Measurements from ENCODE around the gene NAA40. TPM values are rescaled to one million over a fixed set of nuclear protein-coding genes. Genes with fewer than 3 reads are reported as not detected.
A peak's percentile ranks its signal among the peaks of the same experiment; 100 is the strongest.
"Not testable (repeated sequence)": the region's sequence is repeated elsewhere in the genome, so short reads cannot be mapped to it uniquely, and the experiment has no call there.

The NAA40 gene
- total and polyA plus RNA-seq, 2 donors = 8.2 to 13.6 TPM

- H3K27ac ChIP-seq (ENCODE audit: low read depth) = no peak overlapping the region
- 5% methylated on average over 26 of the region's 26 CpGs for WGBS
- no peak for DNase-seq (ENCODE audit: extremely low spot score)
Observed at GRCh38 chr11:63939397-63939891, 642 bp downstream of the NAA40 start.

GRCh38 chr11:63940786-63941185 lies 2.0 kb downstream of the NAA40 start:
- Histone ChIP-seq H3K4me3 (ENCODE audit: low read depth, low read length) (no peak overlapping the region), H3K4me1 (ENCODE audit: insufficient read depth) (no peaks in the 10 kb centered on the region), H3K27ac (ENCODE audit: low read depth) (no peak overlapping the region), H3K36me3 (ENCODE audit: insufficient read depth) (no peaks in the 10 kb centered on the region)
- no peak for DNase-seq (ENCODE audit: extremely low spot score)
- WGBS = 85% methylated on average over 6 of the region's 6 CpGs

More at GRCh38 chr11:63939397-63939891, 642 bp downstream of the NAA40 start:
- H3K4me3 ChIP-seq (ENCODE audit: low read depth, low read length) = peak overlapping the region; percentile 70
- H3K4me1 ChIP-seq (ENCODE audit: insufficient read depth) = no peaks in the 10 kb centered on the region
- no peaks in the 10 kb centered on the region for H3K36me3 ChIP-seq (ENCODE audit: insufficient read depth)

GRCh38 chr11:63941901-63942300 lies 3.1 kb downstream of the NAA40 start:
- H3K4me3 ChIP-seq (ENCODE audit: low read depth, low read length) = no peak overlapping the region
- H3K4me1 ChIP-seq (ENCODE audit: insufficient read depth) = no peaks in the 10 kb centered on the region
- WGBS = 83% methylated on average over 4 of the region's 4 CpGs
- no peak overlapping the region for H3K27ac ChIP-seq (ENCODE audit: low read depth)
- DNase-seq (ENCODE audit: extremely low spot score) = no peak
- no peaks in the 10 kb centered on the region for H3K36me3 ChIP-seq (ENCODE audit: insufficient read depth)

GRCh38 chr11:63942803-63943202 lies 4.0 kb downstream of the NAA40 start:
- no peak overlapping the region for H3K4me3 ChIP-seq (ENCODE audit: low read depth, low read length)
- H3K36me3 ChIP-seq (ENCODE audit: insufficient read depth) = no peaks in the 10 kb centered on the region
- no peaks in the 10 kb centered on the region for H3K4me1 ChIP-seq (ENCODE audit: insufficient read depth)
- H3K27ac ChIP-seq (ENCODE audit: low read depth) = no peak overlapping the region
- WGBS = 88% methylated on average over 3 of the region's 3 CpGs
- DNase-seq (ENCODE audit: extremely low spot score) = no peak

GRCh38 chr11:63944987-63945386 lies 6.2 kb downstream of the NAA40 start:
- H3K4me3 ChIP-seq (ENCODE audit: low read depth, low read length) = no peak overlapping the region
- no peak overlapping the region for H3K27ac ChIP-seq (ENCODE audit: low read depth)
- no peaks in the 10 kb centered on the region for H3K36me3 ChIP-seq (ENCODE audit: insufficient read depth)
- H3K4me1 ChIP-seq (ENCODE audit: insufficient read depth) = no peaks in the 10 kb centered on the region
- 37% methylated on average over 8 of the region's 8 CpGs for WGBS
- DNase-seq (ENCODE audit: extremely low spot score) = no peak

GRCh38 chr11:63945477-63946163 lies 6.8 kb downstream of the NAA40 start:
- DNase-seq (ENCODE audit: extremely low spot score) = peak; percentile 56
- Histone ChIP-seq H3K4me1 (ENCODE audit: insufficient read depth) (no peaks in the 10 kb centered on the region), H3K4me3 (ENCODE audit: low read depth, low read length) (no peak overlapping the region), H3K27ac (ENCODE audit: low read depth) (no peak overlapping the region), H3K36me3 (ENCODE audit: insufficient read depth) (no peaks in the 10 kb centered on the region)
- 28% methylated on average over 14 of the region's 14 CpGs for WGBS

GRCh38 chr11:63951779-63952536 lies 13.2 kb downstream of the NAA40 start:
- no peak overlapping the region for H3K27ac ChIP-seq (ENCODE audit: low read depth)
- 77% methylated on average over 20 of the region's 20 CpGs for WGBS
- DNase-seq (ENCODE audit: extremely low spot score) = no peak
- no peaks in the 10 kb centered on the region for H3K4me1 ChIP-seq (ENCODE audit: insufficient read depth)
- no peak overlapping the region for H3K4me3 ChIP-seq (ENCODE audit: low read depth, low read length)
- H3K36me3 ChIP-seq (ENCODE audit: insufficient read depth) = no peaks in the 10 kb centered on the region

GRCh38 chr11:63952570-63952969 lies 13.8 kb downstream of the NAA40 start:
- H3K4me1 ChIP-seq (ENCODE audit: insufficient read depth) = no peaks in the 10 kb centered on the region
- no peak overlapping the region for H3K4me3 ChIP-seq (ENCODE audit: low read depth, low read length)
- WGBS = 97% methylated on average over 4 of the region's 4 CpGs
- no peak for DNase-seq (ENCODE audit: extremely low spot score)
- no peak overlapping the region for H3K27ac ChIP-seq (ENCODE audit: low read depth)
- H3K36me3 ChIP-seq (ENCODE audit: insufficient read depth) = no peaks in the 10 kb centered on the region

GRCh38 chr11:63958008-63958407 lies 19.2 kb downstream of the NAA40 start:
- WGBS = 87% methylated on average over 5 of the region's 5 CpGs
- Histone ChIP-seq H3K4me1 (ENCODE audit: insufficient read depth) (no peaks in the 10 kb centered on the region), H3K4me3 (ENCODE audit: low read depth, low read length) (no peak overlapping the region), H3K27ac (ENCODE audit: low read depth) (no peak overlapping the region), H3K36me3 (ENCODE audit: insufficient read depth) (no peaks in the 10 kb centered on the region)
- no peak for DNase-seq (ENCODE audit: extremely low spot score)

- H3K4me3 ChIP-seq (ENCODE audit: low read depth, low read length) = no peak overlapping the region
- no peak overlapping the region for H3K27ac ChIP-seq (ENCODE audit: low read depth)
- no peaks in the 10 kb centered on the region for H3K36me3 ChIP-seq (ENCODE audit: insufficient read depth)
Observed at GRCh38 chr11:63961608-63962412, 23.0 kb downstream of the NAA40 start.

GRCh38 chr11:63963895-63964294 lies 25.1 kb downstream of the NAA40 start:
- H3K4me1 ChIP-seq (ENCODE audit: insufficient read depth); H3K4me3 ChIP-seq (ENCODE audit: low read depth, low read length); DNase-seq (ENCODE audit: extremely low spot score); H3K27ac ChIP-seq (ENCODE audit: low read depth); H3K36me3 ChIP-seq (ENCODE audit: insufficient read depth): not testable (repeated sequence)
- WGBS = 94% methylated on average over 4 of the region's 4 CpGs

More at GRCh38 chr11:63961608-63962412, 23.0 kb downstream of the NAA40 start:
- peak; percentile 71 for DNase-seq (ENCODE audit: extremely low spot score)
- no peaks in the 10 kb centered on the region for H3K4me1 ChIP-seq (ENCODE audit: insufficient read depth)
- 23% methylated on average over 19 of the region's 19 CpGs for WGBS

GRCh38 chr11:63966444-63966843 lies 27.6 kb downstream of the NAA40 start:
- 100% methylated on average over 1 of the region's 1 CpG for WGBS

GRCh38 chr11:63969461-63969860 lies 30.7 kb downstream of the NAA40 start:
- no peak for DNase-seq (ENCODE audit: extremely low spot score)
- H3K4me3 ChIP-seq (ENCODE audit: low read depth, low read length) = no peak overlapping the region
- WGBS = 85% methylated on average over 2 of the region's 2 CpGs
- H3K4me1 ChIP-seq (ENCODE audit: insufficient read depth) = no peaks in the 10 kb centered on the region
- no peaks in the 10 kb centered on the region for H3K36me3 ChIP-seq (ENCODE audit: insufficient read depth)
- H3K27ac ChIP-seq (ENCODE audit: low read depth) = no peak overlapping the region

More at GRCh38 chr11:63966444-63966843, 27.6 kb downstream of the NAA40 start:
- Histone ChIP-seq H3K4me1 (ENCODE audit: insufficient read depth) (no peaks in the 10 kb centered on the region), H3K4me3 (ENCODE audit: low read depth, low read length) (no peak overlapping the region), H3K27ac (ENCODE audit: low read depth) (no peak overlapping the region), H3K36me3 (ENCODE audit: insufficient read depth) (no peaks in the 10 kb centered on the region)
- DNase-seq (ENCODE audit: extremely low spot score) = no peak
